Endothelial cell of umbilical vein (primary cell): ENCODE results near the gene SCPEP1. TPM values are rescaled to one million over a fixed set of nuclear protein-coding genes. Genes with fewer than 3 reads are reported as not detected.

Experiments used
- BruUV-seq: library from RNA; stranded (reverse); fragments of 400-500 nt; replicated peaks from 2 replicates; lab custom pipeline; 2021; lab: Mats Ljungman, UMichigan
- CTCF ChIA-PET: fragments of 300-600, 350-600 bp; sonication (Branson Sonifier 250); formaldehyde crosslinking; loops from one replicate; lab custom pipeline; 2021; ENCODE audit warnings: antibody characterized with exemption, inconsistent platforms; lab: Charles Lee
- POLR2A ChIA-PET: fragments of 300-600, 350-600 bp; sonication (Branson Sonifier 250); formaldehyde crosslinking; loops from one replicate; lab custom pipeline; 2021; ENCODE audit warnings: antibody characterized with exemption, inconsistent platforms; lab: Charles Lee
- DNase-seq: peaks from one replicate; pipeline ENCODE4 v3.0.0-alpha.2; 2011; ENCODE audit warnings: low read depth, low spot score
- FAIRE-seq: peaks from 2 replicates; lab custom pipeline; 2011; peaks lifted over from hg19 to GRCh38; lab: Jason Lieb, UNC
- H2AFZ ChIP-seq: 2 replicates; pipeline ENCODE4 v1.6.0; 2012; ENCODE audit warnings: low read depth, low read length, control low read depth, inconsistent platforms
- H3K27ac ChIP-seq: 2 replicates; pipeline ENCODE4 v1.5.1; 2011; ENCODE audit warnings: low read depth, mild to moderate bottlenecking, control low read depth, low read length, moderate library complexity; ENCODE audit not compliant: insufficient read depth
- H3K27me3 ChIP-seq, 2 experiments: 2 replicates each; pipeline versions ENCODE4 v1.6.0 to v1.6.1; 2011; ENCODE audit warnings: low read length in 2 of 2, mixed read lengths in 1 of 2; ENCODE audit not compliant: control insufficient read depth in 2 of 2, insufficient read depth in 2 of 2
- H3K36me3 ChIP-seq, 2 experiments: 2 replicates in 1 of 2; 3 replicates in 1 of 2; pipeline ENCODE4 v1.5.1; 2011; ENCODE audit warnings: low read length in 2 of 2, mild to moderate bottlenecking in 1 of 2, moderate library complexity in 1 of 2; ENCODE audit not compliant: control insufficient read depth in 2 of 2, insufficient read depth in 2 of 2; ENCODE audit errors: extremely low read depth in 1 of 2
- H3K4me1 ChIP-seq: 3 replicates; pipeline ENCODE4 v1.5.1; 2011; ENCODE audit warnings: mild to moderate bottlenecking, low read length; ENCODE audit not compliant: control insufficient read depth, insufficient read depth; ENCODE audit errors: extremely low read depth
- H3K4me2 ChIP-seq: 2 replicates; pipeline ENCODE4 v1.6.1; 2011; ENCODE audit warnings: low read length, control low read depth, mixed read lengths; ENCODE audit not compliant: insufficient read depth
- H3K4me3 ChIP-seq, 3 experiments: fragments of 200-600 bp in 1 of 3; sonication (generic), shearing (Covaris generic) in 1 of 3; replicated peaks in 1 of 3; 2 replicates each; pipeline ENCODE4 v1.5.1; 2011 to 2016; ENCODE audit warnings: control low read depth in 3 of 3, low read length in 3 of 3, mild to moderate bottlenecking in 2 of 3, inconsistent platforms in 1 of 3, low read depth in 1 of 3, moderate library complexity in 1 of 3; ENCODE audit not compliant: insufficient read depth in 1 of 3
- H3K79me2 ChIP-seq: 2 replicates; pipeline ENCODE4 v1.6.0; 2012; ENCODE audit warnings: low read length, inconsistent platforms; ENCODE audit not compliant: control insufficient read depth, insufficient read depth
- H3K9ac ChIP-seq: replicated peaks from 2 replicates; pipeline ENCODE3; 2011; ENCODE audit warnings: low read length, control low read depth; ENCODE audit not compliant: insufficient read depth; ENCODE audit errors: extremely low read depth
- H3K9me1 ChIP-seq: replicated peaks from 3 replicates; pipeline ENCODE4 v1.6.0; 2011; ENCODE audit warnings: mild to moderate bottlenecking, low read length; ENCODE audit not compliant: control insufficient read depth, insufficient read depth; ENCODE audit errors: extremely low read depth
- H3K9me3 ChIP-seq: replicated peaks from 2 replicates; pipeline ENCODE4 v1.5.1; 2012; ENCODE audit warnings: low read length, inconsistent platforms; ENCODE audit not compliant: control insufficient read depth, insufficient read depth
- H4K20me1 ChIP-seq: replicated peaks from 2 replicates; pipeline ENCODE3; 2011; ENCODE audit warnings: mild to moderate bottlenecking, low read length; ENCODE audit not compliant: control insufficient read depth, insufficient read depth; ENCODE audit errors: extremely low read depth
- EZH2 ChIP-seq: IDR thresholded peaks from 2 replicates; pipeline ENCODE4 v1.6.1; 2012; ENCODE audit warnings: borderline replicate concordance, low read depth, mild to moderate bottlenecking, moderate library complexity, low read length, inconsistent platforms; ENCODE audit not compliant: severe bottlenecking
- FOS ChIP-seq: IDR thresholded peaks from 2 replicates; pipeline ENCODE4 v1.6.1; 2011; ENCODE audit warnings: mild to moderate bottlenecking, low read length, moderate library complexity, borderline replicate concordance; ENCODE audit not compliant: insufficient read depth
- GATA2 ChIP-seq: IDR thresholded peaks from 2 replicates; pipeline ENCODE4 v1.7.0; 2011; ENCODE audit warnings: low read depth, mild to moderate bottlenecking, moderate library complexity, mixed read lengths, low read length; ENCODE audit not compliant: insufficient read length, insufficient read depth
- JUN ChIP-seq: IDR thresholded peaks from 2 replicates; pipeline ENCODE4 v1.6.1; 2011; ENCODE audit warnings: borderline replicate concordance, low read depth; ENCODE audit not compliant: insufficient read length, insufficient read depth
- MYC ChIP-seq: IDR thresholded peaks from one replicate; pipeline ENCODE4 v1.6.1; 2011; ENCODE audit warnings: mild to moderate bottlenecking, low read depth, low read length
- POLR2A ChIP-seq: IDR thresholded peaks from 2 replicates; pipeline ENCODE4 v1.6.1; 2012; ENCODE audit warnings: low read depth, mild to moderate bottlenecking, control low read depth, low read length
- POLR2AphosphoS5 ChIP-seq: IDR thresholded peaks from 2 replicates; pipeline ENCODE4 v1.6.1; 2012; ENCODE audit warnings: low read depth, mild to moderate bottlenecking, control low read depth, low read length, moderate library complexity; ENCODE audit not compliant: insufficient read depth
- dilution Hi-C: fragments of 300-500 bp; cut with MboI; formaldehyde crosslinking; loops from one replicate; pipeline ENCODE4 v1.15.0; 2019; ENCODE audit warnings: low sequenced_read_pairs; ENCODE audit not compliant: extremely low pct_ligation_motif_present
- intact Hi-C: fragments of 100-400 bp; cut with micrococcal nuclease; formaldehyde crosslinking; loops from one replicate; pipeline ENCODE4 v1.10.0; 2022
- polyA plus RNA-seq, 4 experiments: library from polyadenylated mRNA; depleted of rRNA in 3 of 4; stranded (reverse) in 3 of 4; unstranded in 1 of 4; fragments of >200 nt; gene quantifications; 2 replicates each; pipeline versions ENCODE4 v1.2.1 to v1.2.3, GENCODE V29; 2011 to 2012; ENCODE audit warnings: missing spikeins in 1 of 4
- total RNA-seq: library from RNA; stranded (reverse); gene quantifications from 2 replicates; pipeline ENCODE4 v1.2.3, GENCODE V29; 2021
- TF ChIP-seq, protein P1 (sequence below), 2 donors: IDR thresholded peaks; 1 replicate in 1 of 2; 2 replicates in 1 of 2; pipeline ENCODE4 v1.5.1; 2011; ENCODE audit warnings: low read length in 2 of 2, mild to moderate bottlenecking in 2 of 2, moderate library complexity in 2 of 2, control low read depth in 1 of 2, inconsistent platforms in 1 of 2, low read depth in 1 of 2; ENCODE audit not compliant: insufficient read depth in 1 of 2; ENCODE audit errors: extremely low read depth in 1 of 2
- TF ChIP-seq, protein P2 (sequence below): IDR thresholded peaks from 2 replicates; pipeline ENCODE4 v1.6.1; 2011; ENCODE audit not compliant: insufficient read depth, insufficient read length

The SCPEP1 gene
- total and polyA plus RNA-seq, 2 donors (not counting 3 experiments of a cell fraction or from before 2014, with no cell fraction given): 38.6 to 43.6 TPM

DNA sequence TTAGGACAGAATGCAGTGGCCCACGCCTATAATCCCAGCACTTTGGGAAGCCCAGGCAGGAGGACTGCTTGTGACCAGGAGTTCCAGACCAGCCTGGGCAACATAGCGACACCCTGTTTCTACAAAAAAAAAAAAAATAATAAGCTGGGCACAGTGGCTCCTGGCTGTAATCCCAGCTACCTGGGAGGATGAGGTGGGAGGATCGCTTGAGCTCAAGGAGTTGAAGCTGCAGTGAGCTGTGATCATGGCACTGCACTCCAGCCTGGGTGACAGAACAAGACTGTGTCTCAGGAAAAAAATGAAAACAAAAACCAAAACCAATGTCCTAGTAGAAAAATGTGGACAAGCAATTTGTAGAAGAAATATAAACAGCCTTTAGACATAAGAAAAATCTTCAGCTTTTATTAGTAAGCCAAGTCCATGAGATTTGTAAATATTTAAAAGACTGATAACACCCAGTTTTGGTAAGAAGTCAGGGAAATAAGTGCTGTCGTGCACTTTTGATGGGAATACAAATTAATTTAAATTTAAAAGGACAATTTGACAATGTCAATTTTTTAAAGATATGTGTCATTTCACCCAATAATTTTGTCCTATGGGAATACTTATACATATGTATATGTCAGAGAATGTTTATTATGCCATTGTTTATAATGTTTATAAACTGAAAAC, 11.1 kb downstream of the SCPEP1 start:
- BruUV-seq: no TSS peak
- no peaks in the 10 kb centered on the region for H3K4me1 ChIP-seq
- no peak overlapping the region for H2AFZ ChIP-seq
- H3K9me3 ChIP-seq: no peaks in the 10 kb centered on the region
- H3K27me3 ChIP-seq: no peaks in the 10 kb centered on the region
- ChIA-PET POLR2A (no interaction called here), CTCF (interaction anchor here (0.8 kb wide), 1 partner anchor 21 kb away, joined by 4 read pairs; no protein-coding TSS in a partner anchor)
- no peaks in the 10 kb centered on the region for H3K9me1 ChIP-seq
- intact Hi-C loops: no loop called here
- TF ChIP-seq EZH2: no peak
- TF ChIP-seq, protein P1, sequence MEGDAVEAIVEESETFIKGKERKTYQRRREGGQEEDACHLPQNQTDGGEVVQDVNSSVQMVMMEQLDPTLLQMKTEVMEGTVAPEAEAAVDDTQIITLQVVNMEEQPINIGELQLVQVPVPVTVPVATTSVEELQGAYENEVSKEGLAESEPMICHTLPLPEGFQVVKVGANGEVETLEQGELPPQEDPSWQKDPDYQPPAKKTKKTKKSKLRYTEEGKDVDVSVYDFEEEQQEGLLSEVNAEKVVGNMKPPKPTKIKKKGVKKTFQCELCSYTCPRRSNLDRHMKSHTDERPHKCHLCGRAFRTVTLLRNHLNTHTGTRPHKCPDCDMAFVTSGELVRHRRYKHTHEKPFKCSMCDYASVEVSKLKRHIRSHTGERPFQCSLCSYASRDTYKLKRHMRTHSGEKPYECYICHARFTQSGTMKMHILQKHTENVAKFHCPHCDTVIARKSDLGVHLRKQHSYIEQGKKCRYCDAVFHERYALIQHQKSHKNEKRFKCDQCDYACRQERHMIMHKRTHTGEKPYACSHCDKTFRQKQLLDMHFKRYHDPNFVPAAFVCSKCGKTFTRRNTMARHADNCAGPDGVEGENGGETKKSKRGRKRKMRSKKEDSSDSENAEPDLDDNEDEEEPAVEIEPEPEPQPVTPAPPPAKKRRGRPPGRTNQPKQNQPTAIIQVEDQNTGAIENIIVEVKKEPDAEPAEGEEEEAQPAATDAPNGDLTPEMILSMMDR (IDR thresholded peaks at IDR 0.05; ENCODE audit: extremely low read depth in 1 of 2, insufficient read depth in 1 of 2, low read depth in 1 of 2, low read length in 2 of 2): no peak
- no peak for TF ChIP-seq GATA2
- TF ChIP-seq, protein P2, sequence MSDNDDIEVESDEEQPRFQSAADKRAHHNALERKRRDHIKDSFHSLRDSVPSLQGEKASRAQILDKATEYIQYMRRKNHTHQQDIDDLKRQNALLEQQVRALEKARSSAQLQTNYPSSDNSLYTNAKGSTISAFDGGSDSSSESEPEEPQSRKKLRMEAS: no peak
- TF ChIP-seq POLR2AphosphoS5: no peak
- TF ChIP-seq FOS: no peak
- no peak for TF ChIP-seq JUN
- no peak for TF ChIP-seq POLR2A
- TF ChIP-seq MYC: no peak
- FAIRE-seq (no peak), DNase-seq (no peak)
- no peaks in the 10 kb centered on the region for H3K79me2 ChIP-seq
- dilution Hi-C loops: no loop called here
- no peak overlapping the region for H3K9ac ChIP-seq
- H3K4me2 ChIP-seq: no peak overlapping the region
- H3K27ac ChIP-seq: no peak overlapping the region
- no peak overlapping the region for H3K4me3 ChIP-seq
- H3K36me3 ChIP-seq: peaks cover 0 to 8% of the 10 kb centered on the region in 2 experiments
- H4K20me1 ChIP-seq: no peaks in the 10 kb centered on the region
